GM12865 (cell line): ENCODE results near the gene ID3.

ENCODE experiments used
- DNase-seq: peaks from one replicate; pipeline ENCODE4 v3.0.0; 2010; ENCODE audit warnings: low read depth
- H3K4me3 ChIP-seq: 2 replicates; pipeline ENCODE4 v1.5.1; 2011; ENCODE audit warnings: mild to moderate bottlenecking, low read depth, low read length, control low read depth
- CTCF ChIP-seq: IDR thresholded peaks from 2 replicates; pipeline ENCODE4 v1.5.1; 2011; ENCODE audit warnings: low read length, control low read depth, low read depth, inconsistent platforms; ENCODE audit not compliant: insufficient read depth; ENCODE audit errors: missing control alignments

Gene ID3

GRCh38 chr1:23533246-23534023, 25.9 kb downstream of the ID3 start:
- DNase-seq, result peak; percentile 78
- no peak for TF ChIP-seq CTCF
- no peak overlapping the region for H3K4me3 ChIP-seq

- DNase-seq, result no peak
- H3K4me3 ChIP-seq, result peak overlapping the region; percentile 50
- no peak for TF ChIP-seq CTCF
These were observed 27.7 kb downstream of the ID3 start for GRCh38 chr1:23531562-23532094.

- DNase-seq, result peak; percentile 95
- H3K4me3 ChIP-seq, result peak within 1 kb of the TSS; percentile 84
- peak; percentile 6 for TF ChIP-seq CTCF
These were observed 28.3 kb downstream of the ID3 start, which contains the start of gene E2F2 for GRCh38 chr1:23530747-23531561. TSS of gene E2F2 (minus strand) at chr1:23531233. CDS start at chr1:23530793, 440 bp downstream.

- DNase-seq, result peak; percentile 62
- no peak for TF ChIP-seq CTCF
- peak overlapping the region; percentile 84 for H3K4me3 ChIP-seq
These were observed 29.1 kb downstream of the ID3 start for GRCh38 chr1:23530087-23530746.

- no peak for TF ChIP-seq CTCF
These were observed 29.9 kb downstream of the ID3 start for GRCh38 chr1:23529146-23530086.

More at GRCh38 chr1:23529146-23530086, 29.9 kb downstream of the ID3 start:
- peak overlapping the region; percentile 84 for H3K4me3 ChIP-seq
- peak; percentile 47 for DNase-seq
